ENCODE data around the gene CIPC. TPM values are rescaled to one million over a fixed set of nuclear protein-coding genes. Genes with fewer than 3 reads are reported as not detected.
A peak's percentile ranks its signal among the peaks of the same experiment; 100 is the strongest.

Gene CIPC
- total and polyA plus RNA-seq, 7 donors: 14.8 to 96.1 (median 59.7) TPM

DNA sequence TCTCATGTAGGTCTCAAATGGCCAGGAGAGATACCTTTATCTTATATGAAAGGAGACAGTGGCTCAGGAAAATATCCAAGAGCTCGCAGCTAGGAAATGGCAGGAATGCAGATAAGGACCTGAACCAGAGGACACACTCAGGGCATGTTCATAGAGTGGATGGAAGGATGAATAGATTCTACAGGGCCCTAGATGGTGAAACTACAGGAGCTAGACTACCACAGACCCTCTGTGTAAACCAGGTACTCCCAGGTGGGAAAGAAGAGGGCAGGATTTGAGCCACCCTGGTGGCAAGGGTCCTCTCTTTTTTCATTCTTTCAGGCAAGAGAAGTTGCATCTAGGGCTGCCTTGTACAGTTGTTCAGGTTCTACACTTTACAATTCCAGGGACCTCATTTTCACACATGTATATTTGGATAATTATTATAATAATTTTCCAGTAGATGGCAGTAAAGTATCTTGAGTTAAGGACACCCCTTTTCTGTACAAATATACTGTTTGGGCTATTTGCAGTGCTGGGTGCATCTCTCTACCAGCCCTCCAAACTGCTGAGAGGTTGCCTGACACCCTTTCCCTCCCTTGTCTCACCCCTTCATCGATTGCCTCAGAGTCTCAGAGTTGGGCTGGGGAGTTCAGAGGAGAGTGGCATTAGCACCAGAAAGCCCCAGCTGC is 54.0 kb downstream of the CIPC start:
- WGBS, 2 donors: 31 to 51% methylated on average over 2 of the region's 2 CpGs
- H3K36me3 ChIP-seq: no peaks in the 10 kb centered on the region
- H3K27ac ChIP-seq: no peak overlapping the region
- peaks cover 0 to 20% (median 0%) of the 10 kb centered on the region in 3 donors for H3K27me3 ChIP-seq
- TF ChIP-seq, protein P1, sequence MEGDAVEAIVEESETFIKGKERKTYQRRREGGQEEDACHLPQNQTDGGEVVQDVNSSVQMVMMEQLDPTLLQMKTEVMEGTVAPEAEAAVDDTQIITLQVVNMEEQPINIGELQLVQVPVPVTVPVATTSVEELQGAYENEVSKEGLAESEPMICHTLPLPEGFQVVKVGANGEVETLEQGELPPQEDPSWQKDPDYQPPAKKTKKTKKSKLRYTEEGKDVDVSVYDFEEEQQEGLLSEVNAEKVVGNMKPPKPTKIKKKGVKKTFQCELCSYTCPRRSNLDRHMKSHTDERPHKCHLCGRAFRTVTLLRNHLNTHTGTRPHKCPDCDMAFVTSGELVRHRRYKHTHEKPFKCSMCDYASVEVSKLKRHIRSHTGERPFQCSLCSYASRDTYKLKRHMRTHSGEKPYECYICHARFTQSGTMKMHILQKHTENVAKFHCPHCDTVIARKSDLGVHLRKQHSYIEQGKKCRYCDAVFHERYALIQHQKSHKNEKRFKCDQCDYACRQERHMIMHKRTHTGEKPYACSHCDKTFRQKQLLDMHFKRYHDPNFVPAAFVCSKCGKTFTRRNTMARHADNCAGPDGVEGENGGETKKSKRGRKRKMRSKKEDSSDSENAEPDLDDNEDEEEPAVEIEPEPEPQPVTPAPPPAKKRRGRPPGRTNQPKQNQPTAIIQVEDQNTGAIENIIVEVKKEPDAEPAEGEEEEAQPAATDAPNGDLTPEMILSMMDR (IDR thresholded peaks at IDR 0.05): peak in 1 of 4 experiments; percentile 5
- no peak for TF ChIP-seq POLR2AphosphoS5 (IDR thresholded peaks at IDR 0.05)
- no peak for TF ChIP-seq POLR2A (IDR thresholded peaks at IDR 0.05)
- intact Hi-C loops (cut with DNase I): loop anchor here (5.0 kb wide), 1 partner anchor 165 kb away; no protein-coding TSS in a partner anchor
- no peaks in the 10 kb centered on the region for H3K9me3 ChIP-seq
- H3K4me3 ChIP-seq: no peak overlapping the region
- no peaks in the 10 kb centered on the region for H3K4me1 ChIP-seq
- DNase-seq: no peak

DNA sequence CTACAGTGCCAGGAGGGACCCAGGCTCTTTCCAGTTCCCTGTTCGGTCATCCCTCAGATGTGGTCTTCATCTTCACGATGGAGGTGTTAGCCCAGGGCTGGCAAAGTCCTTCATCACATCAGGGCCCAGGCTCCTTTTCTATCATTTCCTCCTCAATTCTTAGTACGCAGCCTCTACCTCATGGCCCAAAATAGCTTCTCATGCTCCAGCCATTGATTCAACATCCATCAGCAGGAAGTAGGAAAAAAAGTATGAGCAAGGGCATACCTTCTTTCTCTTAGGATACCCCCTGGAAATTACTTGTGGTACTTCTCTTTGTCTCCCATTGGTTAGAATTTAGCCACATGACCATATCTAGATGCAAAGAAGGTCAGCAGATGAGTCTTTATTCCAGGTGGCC is 55.7 kb downstream of the CIPC start:
- no peaks in the 10 kb centered on the region for H3K9me3 ChIP-seq
- no peak overlapping the region for H3K4me3 ChIP-seq
- no peak overlapping the region for H3K27ac ChIP-seq
- DNase-seq: no peak
- TF ChIP-seq POLR2A (IDR thresholded peaks at IDR 0.05) (no peak), EP300 (IDR thresholded peaks at IDR 0.05) (no peak), POLR2AphosphoS5 (IDR thresholded peaks at IDR 0.05) (no peak)
- TF ChIP-seq, protein P1 (IDR thresholded peaks at IDR 0.05): no peak
- intact Hi-C loops (cut with DNase I): loop anchor here (5.0 kb wide), 1 partner anchor 163 kb away; no protein-coding TSS in a partner anchor
- H3K36me3 ChIP-seq: no peaks in the 10 kb centered on the region
- peaks cover 0 to 13% (median 12%) of the 10 kb centered on the region in 4 donors for H3K4me1 ChIP-seq
- WGBS, 2 donors: 94% methylated on average over 3 of the region's 3 CpGs
- H3K27me3 ChIP-seq: peaks cover 0 to 14% (median 0%) of the 10 kb centered on the region in 3 donors

DNA sequence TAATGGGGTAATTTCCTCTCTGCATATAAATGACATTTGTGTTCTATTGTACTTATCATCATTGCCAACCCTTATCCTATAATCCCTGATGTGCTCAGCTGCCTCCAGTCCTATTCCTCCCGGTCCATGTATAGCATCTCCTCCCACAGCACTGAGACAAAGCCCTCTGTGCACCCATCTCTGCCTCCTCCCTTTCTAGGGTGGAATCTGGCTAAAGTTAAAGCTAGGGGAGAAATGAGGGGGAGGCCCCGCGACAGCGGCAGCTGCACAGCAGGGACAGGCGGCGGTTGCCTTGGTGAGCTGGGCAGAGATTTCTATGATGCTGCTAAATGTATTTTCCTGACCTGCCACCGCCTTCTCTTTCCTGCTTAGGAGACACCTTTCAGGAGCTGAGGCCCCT is 56.4 kb downstream of the CIPC start:
- TF ChIP-seq, protein P1 (IDR thresholded peaks at IDR 0.05): no peak
- TF ChIP-seq POLR2AphosphoS5 (IDR thresholded peaks at IDR 0.05) (no peak), EP300 (IDR thresholded peaks at IDR 0.05) (no peak), POLR2A (IDR thresholded peaks at IDR 0.05) (no peak)
- Histone ChIP-seq H3K27me3 (peaks cover 0 to 14% (median 0%) of the 10 kb centered on the region in 3 donors), H3K4me1 (peaks cover 0 to 18% (median 16%) of the 10 kb centered on the region in 4 donors), H3K27ac (no peak overlapping the region), H3K9me3 (no peaks in the 10 kb centered on the region), H3K4me3 (no peak overlapping the region), H3K36me3 (no peaks in the 10 kb centered on the region)
- 55 to 64% methylated on average over 7 of the region's 7 CpGs for WGBS, 2 donors
- DNase-seq: no peak
- intact Hi-C loops (cut with DNase I): loop anchor here (5.0 kb wide), 1 partner anchor 163 kb away; no protein-coding TSS in a partner anchor

DNA sequence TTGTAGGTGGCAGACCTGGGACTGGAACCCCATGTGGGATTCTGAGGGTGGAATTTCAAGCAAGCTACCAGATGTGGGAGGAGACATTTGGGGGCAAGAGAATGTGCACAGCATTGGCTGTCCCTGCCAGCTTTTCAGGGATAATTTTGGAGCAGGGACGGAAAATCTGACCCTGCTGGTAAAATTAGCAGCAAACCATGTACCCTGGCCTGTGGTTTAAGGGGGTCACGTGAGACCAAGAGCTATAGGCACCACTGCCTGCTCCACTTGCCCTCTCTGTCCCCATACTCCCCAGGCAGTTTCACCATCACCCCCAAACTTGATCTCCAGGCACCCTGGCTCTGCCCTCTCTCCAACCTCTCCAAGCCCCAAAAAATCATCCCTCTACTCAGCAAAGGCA is 57.0 kb downstream of the CIPC start:
- peaks cover 0 to 14% (median 0%) of the 10 kb centered on the region in 3 donors for H3K27me3 ChIP-seq
- H3K4me3 ChIP-seq: no peak overlapping the region
- no peaks in the 10 kb centered on the region for H3K36me3 ChIP-seq
- H3K4me1 ChIP-seq: peaks cover 0 to 18% (median 16%) of the 10 kb centered on the region in 4 donors
- no peak overlapping the region for H3K27ac ChIP-seq
- intact Hi-C loops (cut with DNase I): no loop called here
- TF ChIP-seq POLR2AphosphoS5 (IDR thresholded peaks at IDR 0.05) (no peak), POLR2A (IDR thresholded peaks at IDR 0.05) (no peak), EP300 (IDR thresholded peaks at IDR 0.05) (no peak)
- TF ChIP-seq, protein P1 (IDR thresholded peaks at IDR 0.05): no peak
- H3K9me3 ChIP-seq: no peaks in the 10 kb centered on the region
- DNase-seq: no peak
- 74 to 83% methylated on average over 2 of the region's 2 CpGs for WGBS, 2 donors
